Testis (tissue), 2 donors: ENCODE results near the gene ARF4.

Experiments used
- CTCF ChIP-seq, 3 experiments: fragments of 450-650 bp in 2 of 3; fragments of 200-600 bp in 1 of 3; sonication (generic) in 1 of 3; IDR thresholded peaks; one replicate each; pipeline ENCODE4 v1.5.1; 2016 to 2019; ENCODE audit warnings: antibody characterized with exemption in 3 of 3, mild to moderate bottlenecking in 2 of 3, moderate library complexity in 1 of 3
- POLR2A ChIP-seq: fragments of 450-650 bp; IDR thresholded peaks from one replicate; pipeline ENCODE4 v1.6.1; 2017; ENCODE audit warnings: antibody characterized with exemption, mild to moderate bottlenecking, moderate library complexity

- TF ChIP-seq CTCF (IDR thresholded peaks at IDR 0.05) (no peak), POLR2A (no peak)
Measured at GRCh38 chr3:57616233-57616632, 19.1 kb upstream of the ARF4 start.
